ENCODE results near the gene LDB2.

Gene LDB2

DNA sequence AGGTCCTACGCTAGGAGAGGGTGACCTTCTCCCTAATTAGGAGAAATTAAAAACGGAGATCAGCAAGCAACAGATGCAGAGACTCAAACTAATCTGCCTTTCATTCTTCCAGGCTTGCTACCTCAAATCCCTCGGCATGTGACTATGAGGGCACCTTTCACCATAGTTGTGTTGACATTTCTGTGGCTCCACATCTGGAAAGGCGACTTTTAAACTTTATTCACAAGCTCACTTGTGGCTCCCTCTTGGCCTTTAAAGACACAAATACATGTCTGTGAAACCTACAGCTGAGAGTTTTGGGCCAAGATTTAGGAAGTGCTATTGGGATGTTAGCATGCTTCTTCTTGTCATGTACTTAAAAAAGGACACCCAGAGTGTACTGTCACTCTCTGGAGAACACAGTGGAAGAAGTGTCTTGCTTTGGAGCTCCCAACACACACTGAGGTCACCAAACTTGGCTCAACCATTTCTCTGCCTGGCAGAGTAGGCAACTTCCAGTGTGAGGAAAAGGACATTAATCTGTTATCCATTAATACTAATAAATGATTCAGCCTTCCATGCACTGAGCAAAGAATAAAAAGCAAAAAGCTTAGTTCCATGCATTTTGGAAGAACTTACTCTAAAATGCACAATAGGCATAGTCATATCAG, 60.1 kb downstream of the LDB2 start:
- peaks cover 6% of the 10 kb centered on the region for H3K27me3 Mint-ChIP-seq
- no peaks in the 10 kb centered on the region for H3K4me1 Mint-ChIP-seq
- no peak overlapping the region for H3K27ac Mint-ChIP-seq
- H3K4me3 Mint-ChIP-seq, result no peak overlapping the region
- ATAC-seq (no peak), DNase-seq (no peak)
- no peaks in the 10 kb centered on the region for H3K36me3 Mint-ChIP-seq (ENCODE audit: low read depth)
- no peaks in the 10 kb centered on the region for H3K9me3 Mint-ChIP-seq

GRCh38 chr4:16837475-16837874, 61.0 kb downstream of the LDB2 start:
- no peaks in the 10 kb centered on the region for H3K36me3 Mint-ChIP-seq (ENCODE audit: low read depth)
- no peaks in the 10 kb centered on the region for H3K4me1 Mint-ChIP-seq
- peaks cover 6% of the 10 kb centered on the region for H3K27me3 Mint-ChIP-seq
- no peak for ATAC-seq
- no peaks in the 10 kb centered on the region for H3K9me3 Mint-ChIP-seq
- no peak overlapping the region for H3K27ac Mint-ChIP-seq
- DNase-seq, result no peak
- H3K4me3 Mint-ChIP-seq, result no peak overlapping the region

- H3K4me3 Mint-ChIP-seq, result no peak overlapping the region
- no peaks in the 10 kb centered on the region for H3K4me1 Mint-ChIP-seq
- no peaks in the 10 kb centered on the region for H3K9me3 Mint-ChIP-seq
- H3K36me3 Mint-ChIP-seq (ENCODE audit: low read depth), result no peaks in the 10 kb centered on the region
- ATAC-seq, result no peak
- no peak for DNase-seq
- H3K27ac Mint-ChIP-seq, result no peak overlapping the region
- H3K27me3 Mint-ChIP-seq, result peaks cover 7% of the 10 kb centered on the region
Observed at GRCh38 chr4:16836324-16836723, 62.1 kb downstream of the LDB2 start.

DNA sequence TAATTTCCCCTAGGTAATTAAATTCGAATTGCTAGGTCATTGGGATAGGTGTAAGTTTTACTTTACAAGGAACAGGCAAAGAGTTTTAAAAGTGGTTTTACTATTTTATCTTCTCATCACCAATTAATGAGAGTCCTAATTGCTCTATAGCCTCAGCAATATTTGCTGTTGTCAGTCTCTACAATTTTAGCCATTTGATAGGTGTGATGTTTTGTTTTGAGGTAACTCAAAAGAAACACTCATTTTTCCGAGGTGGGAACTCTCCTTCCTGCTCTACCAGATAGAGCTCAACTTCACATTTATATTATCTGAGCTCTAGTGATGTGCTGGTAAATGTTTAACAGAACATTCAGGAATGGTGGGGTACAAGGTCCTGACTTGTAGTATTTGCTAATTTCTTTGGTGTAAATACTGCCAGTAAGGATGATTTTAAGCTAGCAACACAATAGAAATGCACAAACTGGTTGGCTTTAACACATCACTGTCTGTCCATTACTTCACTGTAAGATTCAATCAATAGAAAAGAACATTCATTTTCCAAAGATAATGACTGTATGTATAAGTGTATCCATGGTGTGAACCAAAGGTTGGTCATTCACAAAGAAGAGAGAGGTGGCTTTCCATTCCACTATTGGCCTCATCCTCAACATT, 62.7 kb downstream of the LDB2 start:
- H3K4me3 Mint-ChIP-seq, result no peak overlapping the region
- DNase-seq, result no peak
- H3K4me1 Mint-ChIP-seq, result no peaks in the 10 kb centered on the region
- peaks cover 7% of the 10 kb centered on the region for H3K27me3 Mint-ChIP-seq
- H3K36me3 Mint-ChIP-seq (ENCODE audit: low read depth), result no peaks in the 10 kb centered on the region
- no peak overlapping the region for H3K27ac Mint-ChIP-seq
- H3K9me3 Mint-ChIP-seq, result no peaks in the 10 kb centered on the region
- no peak for ATAC-seq

DNA sequence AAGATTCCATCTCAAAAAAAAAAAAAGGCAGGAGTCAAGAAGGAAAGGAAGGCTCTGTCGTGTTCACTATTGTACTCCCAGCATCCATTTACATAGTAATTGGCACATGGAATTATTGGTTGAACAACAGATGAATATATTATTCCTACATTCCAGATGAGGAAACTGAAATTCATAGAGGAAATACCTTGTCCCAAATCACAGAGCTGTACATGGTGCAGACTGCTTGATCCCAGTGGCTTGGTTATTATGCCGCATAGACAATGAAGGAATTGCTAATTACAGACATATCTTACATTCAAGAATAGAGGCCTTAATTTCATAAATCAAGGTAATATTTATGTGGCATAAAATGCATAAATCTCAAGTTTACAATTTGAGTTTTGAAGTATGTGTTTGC, 63.6 kb downstream of the LDB2 start:
- peaks cover 7% of the 10 kb centered on the region for H3K27me3 Mint-ChIP-seq
- H3K27ac Mint-ChIP-seq, result no peak overlapping the region
- H3K4me3 Mint-ChIP-seq, result no peak overlapping the region
- H3K36me3 Mint-ChIP-seq (ENCODE audit: low read depth), result no peaks in the 10 kb centered on the region
- no peaks in the 10 kb centered on the region for H3K9me3 Mint-ChIP-seq
- DNase-seq (no peak), ATAC-seq (no peak)
- H3K4me1 Mint-ChIP-seq, result no peaks in the 10 kb centered on the region

GRCh38 chr4:16833722-16834121, 64.7 kb downstream of the LDB2 start:
- no peak for ATAC-seq
- H3K4me3 Mint-ChIP-seq, result no peak overlapping the region
- no peak overlapping the region for H3K27ac Mint-ChIP-seq
- H3K27me3 Mint-ChIP-seq, result peaks cover 7% of the 10 kb centered on the region
- DNase-seq, result no peak
- H3K4me1 Mint-ChIP-seq, result no peaks in the 10 kb centered on the region
- no peaks in the 10 kb centered on the region for H3K36me3 Mint-ChIP-seq (ENCODE audit: low read depth)
- no peaks in the 10 kb centered on the region for H3K9me3 Mint-ChIP-seq

DNA sequence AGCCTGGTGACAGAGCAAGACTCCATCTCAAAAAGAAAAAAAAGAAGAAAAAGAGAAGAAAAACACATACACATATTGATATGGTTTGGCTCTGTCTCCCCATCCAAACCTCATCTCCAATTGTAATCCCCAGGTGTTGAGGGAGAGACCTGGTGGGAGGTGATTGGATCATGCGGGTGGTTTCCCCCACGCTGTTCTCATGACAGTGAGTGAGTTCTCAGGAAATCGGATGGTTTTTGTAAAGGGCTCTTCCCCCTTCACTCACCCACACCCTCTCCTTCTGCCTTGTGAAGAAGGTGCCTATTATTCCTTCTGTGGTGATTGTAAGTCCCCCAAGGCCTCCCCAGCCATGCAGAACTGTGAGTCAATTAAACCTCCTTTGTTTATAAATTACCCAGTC, 68.4 kb downstream of the LDB2 start:
- ATAC-seq (no peak), DNase-seq (no peak)
- H3K4me1 Mint-ChIP-seq, result no peaks in the 10 kb centered on the region
- H3K27me3 Mint-ChIP-seq, result peaks cover 6% of the 10 kb centered on the region
- H3K9me3 Mint-ChIP-seq, result no peaks in the 10 kb centered on the region
- H3K36me3 Mint-ChIP-seq (ENCODE audit: low read depth), result no peaks in the 10 kb centered on the region
- H3K4me3 Mint-ChIP-seq, result no peak overlapping the region
- no peak overlapping the region for H3K27ac Mint-ChIP-seq

GRCh38 chr4:16827794-16828724, 70.4 kb downstream of the LDB2 start:
- ATAC-seq, result no peak
- Mint-ChIP-seq H3K4me3 (no peak overlapping the region), H3K36me3 (ENCODE audit: low read depth) (no peaks in the 10 kb centered on the region), H3K27ac (no peak overlapping the region), H3K27me3 (peaks cover 2% of the 10 kb centered on the region), H3K9me3 (no peaks in the 10 kb centered on the region), H3K4me1 (no peaks in the 10 kb centered on the region)
- no peak for DNase-seq

DNA sequence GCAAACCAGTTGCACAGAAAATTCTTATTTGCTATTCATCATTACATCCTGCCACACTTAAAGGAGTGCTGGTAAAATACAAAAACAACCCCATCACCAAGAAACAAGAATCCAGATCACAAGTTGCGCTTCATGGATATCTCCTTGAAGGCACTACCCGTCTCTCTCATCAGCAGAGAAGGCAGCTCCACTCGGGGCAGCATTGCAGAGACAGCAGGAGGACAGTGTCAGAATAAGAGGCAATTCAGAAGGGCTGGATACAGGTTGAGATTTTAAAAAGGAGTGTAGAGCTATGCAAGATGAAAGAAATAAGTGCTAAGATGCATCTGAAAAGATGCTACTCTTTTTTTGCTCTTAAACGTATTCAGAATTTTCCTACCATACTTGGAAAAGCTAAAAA, 71.4 kb downstream of the LDB2 start:
- Mint-ChIP-seq H3K9me3 (no peaks in the 10 kb centered on the region), H3K4me3 (no peak overlapping the region), H3K4me1 (no peaks in the 10 kb centered on the region), H3K36me3 (ENCODE audit: low read depth) (no peaks in the 10 kb centered on the region), H3K27ac (no peak overlapping the region), H3K27me3 (peaks cover under 1% of the 10 kb centered on the region)
- no peak for DNase-seq
- ATAC-seq, result no peak

GRCh38 chr4:16826406-16826910, 72.0 kb downstream of the LDB2 start:
- H3K36me3 Mint-ChIP-seq (ENCODE audit: low read depth), result no peaks in the 10 kb centered on the region
- H3K27ac Mint-ChIP-seq, result no peak overlapping the region
- no peaks in the 10 kb centered on the region for H3K4me1 Mint-ChIP-seq
- no peak overlapping the region for H3K4me3 Mint-ChIP-seq
- no peaks in the 10 kb centered on the region for H3K9me3 Mint-ChIP-seq
- DNase-seq, result no peak
- ATAC-seq, result no peak
- H3K27me3 Mint-ChIP-seq, result no peaks in the 10 kb centered on the region

DNA sequence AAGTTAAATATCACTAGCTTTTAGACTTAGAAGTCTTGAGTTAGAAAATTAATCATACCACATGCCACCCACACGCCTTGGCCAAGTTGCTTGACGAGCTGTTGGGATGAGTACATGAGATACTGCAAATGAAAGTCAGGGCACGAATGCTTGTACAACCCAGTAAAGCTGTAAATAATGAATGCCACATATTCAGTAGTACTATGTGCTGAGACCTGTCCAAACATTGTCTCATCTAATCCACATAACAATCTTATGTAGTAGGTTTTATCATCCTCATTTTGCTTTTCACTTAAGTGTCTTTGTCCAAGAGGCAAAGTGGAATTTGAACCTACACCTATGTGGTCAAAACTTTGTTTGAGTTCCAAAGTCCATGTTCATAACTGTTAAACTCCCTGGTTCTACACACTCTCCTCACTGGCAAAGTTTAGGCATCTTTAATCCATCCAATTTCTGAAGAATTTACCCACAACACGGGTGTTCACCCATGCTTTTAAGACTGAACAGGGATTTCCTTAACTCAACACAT, 74.1 kb downstream of the LDB2 start:
- Mint-ChIP-seq H3K4me3 (no peak overlapping the region), H3K9me3 (no peaks in the 10 kb centered on the region), H3K36me3 (ENCODE audit: low read depth) (no peaks in the 10 kb centered on the region), H3K27ac (no peak overlapping the region), H3K4me1 (no peaks in the 10 kb centered on the region), H3K27me3 (no peaks in the 10 kb centered on the region)
- DNase-seq (no peak), ATAC-seq (no peak)

DNA sequence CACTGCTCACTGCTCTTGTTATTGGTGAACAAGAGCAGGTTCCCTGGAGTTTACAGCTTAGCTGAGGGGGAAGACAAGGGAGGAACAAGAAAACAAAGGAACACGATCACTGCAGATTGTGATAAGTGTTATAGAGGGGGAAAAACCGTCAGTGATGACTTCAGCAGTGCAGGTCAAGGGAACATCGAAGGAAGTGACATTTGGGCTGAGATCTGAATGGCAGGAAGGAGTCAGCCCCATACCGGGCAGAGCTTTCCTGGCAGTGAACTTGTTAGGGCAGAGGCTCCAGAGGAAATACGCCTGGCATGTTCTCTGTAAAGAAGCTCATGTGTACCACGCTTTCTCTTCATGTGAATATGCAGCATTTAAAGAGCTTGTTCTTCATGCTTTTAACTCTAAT, 78.1 kb downstream of the LDB2 start:
- Mint-ChIP-seq H3K27ac (no peak overlapping the region), H3K4me3 (no peak overlapping the region), H3K36me3 (ENCODE audit: low read depth) (no peaks in the 10 kb centered on the region), H3K27me3 (peaks cover 3% of the 10 kb centered on the region), H3K9me3 (no peaks in the 10 kb centered on the region), H3K4me1 (no peaks in the 10 kb centered on the region)
- ATAC-seq (no peak), DNase-seq (no peak)

- ATAC-seq, result no peak
- Mint-ChIP-seq H3K4me3 (no peak overlapping the region), H3K4me1 (no peaks in the 10 kb centered on the region)
Observed at GRCh38 chr4:16819652-16820051, 78.8 kb downstream of the LDB2 start.

DNA sequence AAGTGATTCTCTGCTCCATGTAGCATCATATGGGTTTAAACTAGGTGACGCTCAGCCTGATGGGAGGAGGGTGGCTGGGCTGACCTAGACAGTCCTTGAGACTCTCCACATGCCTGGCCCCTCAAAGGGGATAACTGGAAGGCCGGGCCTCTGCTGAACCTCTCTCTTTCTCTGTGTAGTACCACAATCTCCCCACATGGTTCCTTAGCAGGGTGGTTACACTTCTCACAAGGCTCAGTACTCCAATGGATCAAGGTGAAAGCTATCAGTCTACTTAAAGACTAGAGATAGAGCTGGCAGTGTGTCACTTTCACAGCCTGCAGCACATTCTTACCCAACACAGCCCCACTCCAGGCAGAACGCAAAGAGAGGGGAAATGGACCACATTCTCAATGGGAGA, 80.4 kb downstream of the LDB2 start:
- no peak for DNase-seq
- no peak for ATAC-seq
- Mint-ChIP-seq H3K27ac (no peak overlapping the region), H3K27me3 (peaks cover 3% of the 10 kb centered on the region), H3K9me3 (no peaks in the 10 kb centered on the region), H3K4me1 (no peaks in the 10 kb centered on the region), H3K4me3 (no peak overlapping the region), H3K36me3 (ENCODE audit: low read depth) (no peaks in the 10 kb centered on the region)

More at GRCh38 chr4:16819652-16820051, 78.8 kb downstream of the LDB2 start:
- no peaks in the 10 kb centered on the region for H3K9me3 Mint-ChIP-seq
- H3K27me3 Mint-ChIP-seq, result peaks cover 3% of the 10 kb centered on the region
- DNase-seq, result no peak
- no peaks in the 10 kb centered on the region for H3K36me3 Mint-ChIP-seq (ENCODE audit: low read depth)
- no peak overlapping the region for H3K27ac Mint-ChIP-seq
